Lung (tissue), 12 donors: Measurements from ENCODE around the gene HINT3. TPM values are rescaled to one million over a fixed set of nuclear protein-coding genes. Genes with fewer than 3 reads are reported as not detected.

ENCODE experiments used
- ATAC-seq: fragments of 200-7000 bp; cut with Tn5 transposase; one replicate; pipeline ENCODE4 v1.9.1; 2020; ENCODE audit warnings: moderate number of reproducible peaks; ENCODE audit not compliant: insufficient read depth, low FRiP score
- DNase-seq, 3 donors: peaks; one replicate each; pipeline ENCODE4 v3.0.0-alpha.2; 2013 to 2017
- H3K27ac ChIP-seq, 2 donors: one replicate each; pipeline ENCODE4 v1.5.1; 2013; ENCODE audit warnings: mild to moderate bottlenecking in 2 of 2, moderate library complexity in 2 of 2, control low read depth in 1 of 2, inconsistent platforms in 1 of 2, low read depth in 1 of 2, low read length in 1 of 2
- H3K27me3 ChIP-seq, 3 donors: one replicate each; pipeline ENCODE4 v1.5.1; 2013; ENCODE audit warnings: low read length in 2 of 3; ENCODE audit not compliant: control insufficient read depth in 3 of 3, insufficient read depth in 3 of 3
- H3K36me3 ChIP-seq, 4 donors: one replicate each; pipeline ENCODE4 v1.5.1; 2013; ENCODE audit warnings: low read length in 4 of 4, mild to moderate bottlenecking in 1 of 4, moderate library complexity in 1 of 4; ENCODE audit not compliant: control insufficient read depth in 4 of 4, insufficient read depth in 4 of 4
- H3K4me1 ChIP-seq, 5 donors: one replicate each; pipeline ENCODE4 v1.5.1; 2013; ENCODE audit warnings: low read length in 5 of 5, mild to moderate bottlenecking in 2 of 5, moderate library complexity in 1 of 5; ENCODE audit not compliant: control insufficient read depth in 5 of 5, insufficient read depth in 5 of 5
- H3K4me3 ChIP-seq: one replicate; pipeline ENCODE4 v1.5.1; 2013; ENCODE audit warnings: mild to moderate bottlenecking, control low read depth, moderate library complexity
- H3K9ac ChIP-seq, 2 donors: one replicate each; pipeline ENCODE4 v1.5.1; 2013; ENCODE audit warnings: low read length in 2 of 2, control low read depth in 1 of 2; ENCODE audit not compliant: insufficient read depth in 1 of 2
- H3K9me3 ChIP-seq, 4 donors: one replicate each; pipeline ENCODE4 v1.5.1; 2013; ENCODE audit warnings: low read length in 3 of 4, mild to moderate bottlenecking in 1 of 4, moderate library complexity in 1 of 4; ENCODE audit not compliant: control insufficient read depth in 4 of 4, insufficient read depth in 3 of 4
- WGBS, 2 donors: extraction: QIAGEN DNeasy Blood & Tissue Kit; methylation state at CpG; one replicate each; pipeline ENCODE4 v1.1.7; 2013; 5-methylcytosine and 5-hydroxymethylcytosine counted together
- polyA plus RNA-seq, 2 donors: library from polyadenylated mRNA; stranded (reverse); fragments of 200-250 nt; gene quantifications; one replicate each; pipeline ENCODE4 v1.2.1, GENCODE V29; 2013
- total RNA-seq, 2 donors: library from RNA; depleted of rRNA in 1 of 2; stranded (reverse); fragments of >200 nt in 1 of 2; gene quantifications; one replicate each; pipeline ENCODE4 v1.2.1, GENCODE V29; 2014 to 2021
- TF ChIP-seq, protein P1 (sequence below): IDR thresholded peaks from 2 replicates; pipeline ENCODE4 v1.5.1; 2012; ENCODE audit warnings: mild to moderate bottlenecking; ENCODE audit errors: control extremely low read depth, extremely low read depth
- donor health status: control.
- donor health status: control.
- donor health status: Bipolar disorder and iron deficiency.
- donor health status: healthy.
- donor health status: DM: yes; HTN: yes; CAD: no.

Gene HINT3
- total and polyA plus RNA-seq, 4 donors = 8.1 to 41.9 (median 20.8) TPM

DNA sequence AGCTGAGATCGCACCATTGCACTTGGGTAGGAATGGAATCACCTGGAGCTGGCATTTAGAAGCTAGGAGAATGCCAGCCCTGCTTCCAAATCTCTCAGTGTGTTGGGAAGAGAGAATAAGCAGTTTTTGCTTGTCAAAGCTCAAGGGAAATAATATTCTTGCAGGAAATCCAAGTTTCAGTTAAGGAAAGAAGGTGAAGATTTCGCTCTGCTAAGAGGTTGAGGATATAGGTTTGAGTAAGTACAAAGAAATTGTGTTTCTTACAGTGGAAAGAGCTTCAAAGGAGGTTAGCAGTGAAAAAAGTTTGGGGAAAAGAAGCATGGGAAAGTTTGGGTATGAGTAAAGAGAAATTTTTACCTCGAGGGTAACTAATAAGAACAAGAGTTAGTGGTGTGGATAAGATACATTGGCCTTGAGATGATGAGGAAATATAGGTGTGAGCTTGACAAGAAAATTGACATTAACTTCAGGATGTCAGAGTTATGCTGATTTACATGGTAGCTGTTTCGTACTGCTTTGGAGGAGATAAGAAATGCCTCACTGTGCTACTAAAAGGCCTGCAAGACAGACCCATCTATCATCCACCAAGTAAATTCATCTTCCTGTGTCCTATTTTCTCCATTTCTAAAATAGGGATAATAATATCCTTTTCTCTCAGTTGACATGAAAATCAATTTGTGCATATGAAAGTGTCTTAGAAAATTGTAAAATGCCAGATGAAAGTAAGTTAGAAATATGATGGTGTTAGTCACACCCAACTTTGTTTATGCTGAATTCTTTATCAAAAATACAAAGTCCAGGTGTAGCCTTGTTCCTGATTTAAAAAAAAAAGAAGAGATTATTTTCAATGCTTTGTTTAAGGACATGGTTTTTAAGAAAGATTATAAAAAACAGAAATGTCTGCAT lies 12.8 kb upstream of the HINT3 start:
- WGBS, 2 donors = 76 to 84% methylated on average over 4 of the region's 4 CpGs
- Histone ChIP-seq H3K4me1 (peaks cover 0 to 15% (median 0%) of the 10 kb centered on the region in 5 donors), H3K9ac (no peak overlapping the region), H3K4me3 (no peak overlapping the region), H3K27me3 (no peaks in the 10 kb centered on the region), H3K9me3 (no peaks in the 10 kb centered on the region), H3K27ac (peak overlapping the region in 1 of 2 donors; percentile 77), H3K36me3 (no peaks in the 10 kb centered on the region)
- ATAC-seq (no peak), DNase-seq (no peak)
- TF ChIP-seq, protein P1, sequence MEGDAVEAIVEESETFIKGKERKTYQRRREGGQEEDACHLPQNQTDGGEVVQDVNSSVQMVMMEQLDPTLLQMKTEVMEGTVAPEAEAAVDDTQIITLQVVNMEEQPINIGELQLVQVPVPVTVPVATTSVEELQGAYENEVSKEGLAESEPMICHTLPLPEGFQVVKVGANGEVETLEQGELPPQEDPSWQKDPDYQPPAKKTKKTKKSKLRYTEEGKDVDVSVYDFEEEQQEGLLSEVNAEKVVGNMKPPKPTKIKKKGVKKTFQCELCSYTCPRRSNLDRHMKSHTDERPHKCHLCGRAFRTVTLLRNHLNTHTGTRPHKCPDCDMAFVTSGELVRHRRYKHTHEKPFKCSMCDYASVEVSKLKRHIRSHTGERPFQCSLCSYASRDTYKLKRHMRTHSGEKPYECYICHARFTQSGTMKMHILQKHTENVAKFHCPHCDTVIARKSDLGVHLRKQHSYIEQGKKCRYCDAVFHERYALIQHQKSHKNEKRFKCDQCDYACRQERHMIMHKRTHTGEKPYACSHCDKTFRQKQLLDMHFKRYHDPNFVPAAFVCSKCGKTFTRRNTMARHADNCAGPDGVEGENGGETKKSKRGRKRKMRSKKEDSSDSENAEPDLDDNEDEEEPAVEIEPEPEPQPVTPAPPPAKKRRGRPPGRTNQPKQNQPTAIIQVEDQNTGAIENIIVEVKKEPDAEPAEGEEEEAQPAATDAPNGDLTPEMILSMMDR = no peak

DNA sequence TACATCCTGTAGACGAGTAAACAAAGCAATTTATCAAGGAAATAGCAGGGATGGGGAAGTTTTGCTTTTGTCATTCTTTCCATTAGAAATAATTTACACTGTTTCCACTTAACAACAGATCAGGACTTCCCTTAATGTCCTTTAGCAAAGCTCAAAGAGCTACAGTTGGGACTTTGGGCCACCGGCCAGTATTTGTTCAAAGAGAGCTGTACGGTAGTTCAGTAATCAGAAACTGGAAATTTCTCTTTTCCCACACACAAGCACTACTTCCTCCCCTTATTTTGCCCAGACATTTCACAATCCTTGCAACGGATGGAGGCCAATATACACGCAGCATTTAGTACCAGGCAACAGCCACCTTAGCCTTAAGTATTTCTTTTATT lies 12.1 kb upstream of the HINT3 start:
- DNase-seq (peak; percentile 58 to 91 (median 83)), ATAC-seq (peak; percentile 62)
- Histone ChIP-seq H3K9ac (peak overlapping the region in 1 of 2 donors; percentile 0), H3K4me1 (peaks cover 0 to 15% (median 0%) of the 10 kb centered on the region in 5 donors), H3K9me3 (no peaks in the 10 kb centered on the region), H3K4me3 (no peak overlapping the region), H3K27ac (peak overlapping the region in 1 of 2 donors; percentile 42), H3K36me3 (no peaks in the 10 kb centered on the region), H3K27me3 (no peaks in the 10 kb centered on the region)
- WGBS, 2 donors = 1 to 4% methylated on average over 5 of the region's 5 CpGs
- TF ChIP-seq, protein P1 = no peak

DNA sequence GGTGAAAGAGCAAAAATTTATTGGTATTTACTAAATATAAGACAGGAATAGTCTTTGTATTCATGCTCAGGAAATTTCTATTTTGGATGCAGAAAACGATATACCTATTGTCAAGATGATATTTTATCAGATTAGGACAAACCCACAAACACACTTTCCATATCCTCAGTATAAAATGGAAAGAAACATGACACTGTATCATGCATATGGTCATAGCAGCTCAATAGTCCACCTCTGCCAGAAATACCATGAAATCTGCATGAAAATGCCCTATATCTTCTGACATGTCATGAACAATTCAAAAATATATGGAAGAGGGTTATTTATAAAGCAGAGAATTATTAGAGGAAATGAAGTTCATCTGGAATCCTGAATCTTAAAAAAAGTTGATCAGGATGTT lies 11.7 kb upstream of the HINT3 start:
- Histone ChIP-seq H3K9me3 (no peaks in the 10 kb centered on the region), H3K27ac (no peak overlapping the region), H3K4me1 (peaks cover 0 to 15% (median 0%) of the 10 kb centered on the region in 5 donors), H3K4me3 (no peak overlapping the region), H3K36me3 (no peaks in the 10 kb centered on the region), H3K9ac (no peak overlapping the region), H3K27me3 (no peaks in the 10 kb centered on the region)
- no peak for DNase-seq
- TF ChIP-seq, protein P1 = no peak
- 16 to 35% methylated on average over 1 of the region's 1 CpG for WGBS, 2 donors
- ATAC-seq = no peak
